COLO829 (cell line): ENCODE measurements around the gene PRRT1B.
A peak's percentile ranks its signal among the peaks of the same experiment; 100 is the strongest.
"Not testable (repeated sequence)": the region's sequence is repeated elsewhere in the genome, so short reads cannot be mapped to it uniquely, and the experiment has no call there.

Experiments used
- DNase-seq: peaks from one replicate; pipeline ENCODE4 v3.0.0; 2012; ENCODE audit warnings: low spot score

The PRRT1B gene

GRCh38 chr9:131522257-131523085, 22.9 kb upstream of the PRRT1B start:
- DNase-seq, result no peak

DNA sequence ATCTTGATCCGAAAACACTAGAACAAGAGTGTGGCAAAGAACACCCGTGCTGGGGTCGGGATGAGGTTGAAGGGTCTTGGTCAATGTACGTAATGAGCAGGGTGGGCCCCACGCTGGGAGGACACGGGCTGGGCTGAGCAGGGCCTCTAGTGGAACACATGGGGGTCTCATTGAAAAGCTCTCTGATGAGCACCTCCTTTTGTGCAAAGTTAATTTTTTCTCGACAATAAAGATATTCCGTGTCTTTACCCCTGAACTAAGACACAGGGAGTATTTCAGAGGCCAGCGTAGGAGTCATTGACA, 22.3 kb upstream of the PRRT1B start:
- DNase-seq, result no peak

GRCh38 chr9:131523451-131524435, 21.6 kb upstream of the PRRT1B start:
- no peak for DNase-seq

GRCh38 chr9:131524665-131525315, 20.5 kb upstream of the PRRT1B start:
- DNase-seq, result no peak

DNA sequence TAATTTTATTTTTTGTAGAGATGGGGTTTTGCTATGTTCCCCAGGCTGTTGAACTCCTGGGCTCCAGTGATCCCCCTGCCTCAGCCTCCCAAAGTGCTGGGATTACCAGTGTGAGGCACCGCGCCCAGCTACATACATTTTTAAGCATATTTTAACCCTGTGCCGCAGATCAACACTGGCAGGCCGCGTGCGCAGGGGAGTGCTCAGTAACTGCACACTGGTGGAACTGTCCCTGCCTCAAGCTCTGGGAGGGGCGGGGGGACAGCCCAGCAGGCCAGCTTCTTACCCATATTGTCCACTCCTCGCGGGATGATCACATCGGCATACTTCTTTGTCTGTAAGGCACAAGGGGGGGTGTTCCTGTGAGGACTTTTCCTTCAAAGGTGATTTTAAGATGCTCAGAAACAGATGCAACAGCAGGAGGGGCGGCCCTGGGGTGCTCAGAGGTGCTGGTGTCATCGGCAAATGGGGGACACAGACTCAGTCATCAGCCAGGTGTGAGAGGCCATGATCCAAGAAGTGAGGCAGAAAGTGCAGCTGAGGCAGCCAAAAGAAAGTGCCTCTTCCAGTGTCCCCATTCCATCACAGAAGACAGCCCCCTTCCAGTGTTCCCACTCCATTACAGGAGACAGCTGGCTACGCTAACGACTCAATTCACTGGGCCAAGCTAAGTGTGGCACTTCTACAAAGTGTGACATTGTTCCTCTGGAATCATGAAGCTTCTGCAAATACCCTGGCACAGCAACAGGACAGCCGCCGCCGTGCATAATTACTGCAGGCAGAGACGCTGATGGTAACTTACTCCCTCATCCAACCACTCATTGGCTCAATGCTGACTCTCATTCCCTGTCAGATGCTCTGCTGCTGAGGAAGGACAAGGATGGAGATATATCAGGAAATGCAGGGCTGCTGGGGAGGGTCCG, 19.4 kb upstream of the PRRT1B start:
- no peak for DNase-seq

DNA sequence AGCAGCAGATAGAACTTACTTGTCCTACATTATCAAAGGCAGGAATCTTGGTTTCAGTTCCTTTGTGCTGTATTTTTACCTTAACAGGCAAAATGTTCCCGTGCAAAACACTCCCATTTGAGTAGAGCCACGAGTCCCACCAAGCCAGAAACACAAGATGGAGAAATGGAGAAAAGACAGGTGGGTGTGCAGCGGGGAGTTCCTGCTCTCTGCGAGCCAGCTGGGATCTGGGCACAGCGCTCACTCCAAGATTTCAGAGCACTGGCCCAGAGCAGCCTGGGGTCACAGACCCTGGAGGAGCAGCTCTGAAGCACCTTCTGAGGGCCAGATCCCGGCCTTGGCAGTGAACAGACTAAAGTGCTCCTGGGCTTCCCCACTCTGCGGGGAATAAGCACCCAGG, 17.1 kb upstream of the PRRT1B start:
- DNase-seq, result no peak

DNA sequence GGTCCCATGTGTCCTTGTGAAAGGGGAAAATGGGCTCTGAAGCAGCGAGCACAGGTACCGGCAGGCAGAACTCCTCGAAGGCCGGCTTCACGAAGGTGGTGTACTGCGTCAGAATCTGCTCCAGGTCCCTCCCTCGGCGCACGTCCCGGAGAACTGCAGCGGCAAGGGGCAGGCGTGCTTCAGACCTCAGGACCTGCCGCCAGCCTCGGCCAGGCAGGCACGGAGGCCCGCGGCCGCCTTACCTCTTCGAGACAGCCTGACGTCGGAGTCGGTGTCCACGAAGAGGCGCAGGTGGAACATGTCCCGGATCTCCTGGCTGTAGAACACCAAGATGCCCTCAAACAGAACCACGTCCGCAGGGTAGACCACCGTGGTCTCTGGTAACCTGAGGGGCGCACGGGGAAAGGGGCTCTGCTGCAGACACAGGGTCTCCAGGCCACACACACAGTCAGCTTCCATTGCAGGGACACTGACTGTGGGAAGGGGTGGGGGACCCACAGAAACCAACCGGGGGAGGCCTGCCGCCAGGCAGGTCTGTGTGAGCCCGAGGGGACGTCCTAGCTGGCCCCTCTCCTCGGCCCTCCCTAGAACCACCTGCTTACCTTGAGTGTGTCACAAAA, 16.3 kb upstream of the PRRT1B start:
- DNase-seq, result no peak

DNA sequence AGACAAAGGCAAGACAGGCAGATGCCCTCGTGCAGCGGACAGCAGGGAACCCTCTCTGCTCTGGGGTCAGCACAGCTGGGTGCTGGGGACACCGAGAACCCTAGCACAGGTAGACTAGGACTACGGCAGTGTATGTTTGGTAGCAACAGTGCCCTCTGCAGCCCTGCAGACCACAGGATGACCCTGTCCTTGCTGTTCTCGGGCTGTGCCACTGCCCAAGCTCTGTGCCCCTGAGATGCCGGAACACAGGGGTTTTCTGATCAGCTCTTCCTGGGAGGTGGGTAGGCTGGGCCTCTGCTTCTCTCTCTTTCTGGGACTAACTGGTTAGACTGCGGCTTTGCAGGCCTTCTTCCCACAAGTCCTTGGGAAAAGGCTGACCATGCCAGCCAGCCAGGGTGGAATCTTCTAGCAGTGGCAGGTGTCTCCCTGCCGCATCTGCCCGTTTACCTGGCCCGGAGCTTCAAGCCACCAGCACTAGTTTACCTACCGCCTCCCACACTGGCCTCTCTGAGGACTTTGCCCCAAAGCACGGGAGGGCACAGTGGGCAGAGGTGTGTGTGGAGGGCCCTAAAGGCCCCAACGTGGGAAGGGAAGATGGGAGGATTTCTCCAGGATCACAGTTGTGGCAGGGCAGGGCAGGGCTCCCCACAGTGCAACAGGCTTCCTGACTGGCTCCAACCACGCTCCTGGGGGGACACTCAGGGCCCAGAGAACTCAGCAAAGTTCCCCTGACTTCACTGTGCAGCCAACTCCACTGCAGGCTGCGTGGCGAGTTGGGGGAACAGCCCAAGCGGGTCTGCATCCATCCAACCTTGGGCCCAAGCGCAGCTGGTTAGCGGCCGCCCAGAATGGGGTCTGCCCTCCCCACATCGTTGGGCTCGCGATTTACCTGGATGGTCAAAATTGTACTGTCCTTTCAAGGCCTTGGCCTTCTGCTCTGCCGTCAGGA, 15.5 kb upstream of the PRRT1B start:
- DNase-seq, result no peak

DNA sequence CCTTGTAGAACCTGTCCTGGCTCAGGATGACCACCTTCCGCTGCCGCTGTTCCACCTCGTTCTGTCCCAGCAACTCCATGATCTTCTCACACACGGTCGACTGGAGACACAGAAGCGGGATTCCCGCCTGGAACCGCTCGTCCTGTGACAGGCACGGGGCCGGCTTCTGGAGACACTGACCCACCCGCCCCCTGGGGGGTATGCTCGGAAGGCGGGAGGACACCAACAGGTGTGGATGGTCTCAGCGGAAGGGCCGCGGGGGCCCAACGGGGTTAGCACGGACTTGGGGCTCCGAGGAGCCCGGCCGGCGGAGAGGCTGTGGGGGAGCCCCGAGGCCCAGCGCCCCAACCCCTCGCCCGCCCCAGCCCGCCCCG, 14.8 kb upstream of the PRRT1B start:
- DNase-seq, result peak; percentile 89

DNA sequence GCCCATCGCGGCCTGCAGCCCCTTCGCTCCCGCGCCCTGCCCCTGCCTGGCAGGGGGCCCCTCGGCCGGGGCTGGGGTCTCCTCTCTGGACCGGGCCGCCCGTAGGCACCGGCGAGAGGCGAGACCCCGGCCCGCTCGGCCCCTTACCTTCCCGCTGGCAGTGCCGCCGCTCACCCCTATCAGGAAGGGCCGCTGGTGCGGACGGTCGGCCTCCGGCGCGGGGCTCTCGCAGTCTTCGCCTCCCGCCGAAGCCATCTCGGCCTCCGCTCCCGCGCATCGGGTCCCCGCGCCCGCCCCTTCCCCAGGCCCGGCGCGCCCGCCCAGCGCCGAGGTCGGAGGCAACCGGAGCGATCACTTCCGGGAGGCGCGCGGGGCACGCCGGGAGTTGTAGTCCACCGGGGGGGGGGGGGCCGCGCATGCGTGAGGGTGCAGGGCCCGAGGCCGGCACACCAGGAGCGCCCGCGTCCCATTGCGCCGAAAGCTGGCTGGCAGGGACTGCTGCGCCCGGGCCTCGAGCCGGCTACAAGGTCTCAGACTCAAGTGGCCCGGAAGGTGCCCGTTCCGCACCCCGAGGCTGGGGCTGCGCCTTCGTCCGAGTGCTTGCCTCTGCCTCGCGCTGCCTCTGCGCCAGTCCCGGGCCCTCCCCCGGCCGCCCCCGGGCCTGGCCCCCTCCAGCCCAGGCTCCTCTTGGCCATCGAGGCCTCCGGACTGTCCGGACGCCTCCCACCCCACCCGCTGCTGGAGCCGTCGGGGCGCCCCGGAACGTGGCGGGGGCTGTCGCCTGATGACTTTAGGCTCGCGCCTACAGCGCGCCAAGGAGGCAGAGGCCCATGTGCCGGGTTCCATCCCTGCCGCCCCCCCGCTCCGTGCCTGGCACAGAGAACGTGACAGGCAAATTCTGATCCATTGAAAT, 14.1 kb upstream of the PRRT1B start, which contains the start of gene UCK1:
Gene UCK1 (minus strand): TSS at position 344 of the 913 bp plus-strand sequence. CDS start 89 bp downstream, at position 255.
- peak; percentile 98 for DNase-seq

DNA sequence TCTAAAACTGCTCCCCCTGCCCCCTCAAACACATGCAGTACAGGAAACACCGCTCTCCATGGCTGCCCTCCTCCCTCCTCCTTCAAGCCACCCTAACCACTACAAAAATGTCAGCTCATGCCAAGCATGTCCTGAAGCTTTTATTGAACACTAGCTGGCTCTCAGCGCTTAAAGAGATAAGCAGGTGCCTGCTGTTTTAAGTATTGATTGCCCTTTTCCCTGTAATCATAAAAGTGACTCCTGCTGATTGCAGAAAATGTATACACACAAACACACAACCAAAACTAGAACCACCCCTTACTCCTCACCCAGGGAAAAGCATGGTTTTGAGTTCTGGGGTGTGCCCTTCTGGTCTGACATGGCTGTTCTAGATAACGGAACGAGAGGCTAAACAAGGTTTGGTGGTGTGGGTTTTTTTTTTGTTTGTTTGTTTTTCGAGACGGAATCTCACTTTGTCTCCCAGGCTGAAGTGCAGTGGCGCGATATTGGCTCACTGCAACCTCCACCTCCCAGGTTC, 10.5 kb upstream of the PRRT1B start:
- no peak for DNase-seq

DNA sequence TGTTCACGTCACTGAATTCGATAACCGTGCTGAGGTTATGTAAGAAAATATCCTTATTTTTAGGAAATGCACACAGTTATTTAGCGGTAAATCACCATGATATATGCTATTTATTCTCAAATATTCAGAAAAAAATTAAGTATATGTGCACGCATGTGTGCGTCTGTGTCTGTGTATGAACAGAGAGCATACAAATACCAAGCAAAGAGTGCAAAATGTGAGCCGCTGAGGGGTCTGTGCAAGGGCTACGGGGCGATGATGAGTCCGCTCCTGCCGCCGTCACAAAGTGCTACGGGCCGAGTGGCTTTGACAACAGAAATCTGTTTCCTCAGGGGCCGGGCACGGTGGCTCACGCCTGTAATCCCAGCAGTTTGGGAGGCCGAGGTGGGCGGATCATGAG, 7.4 kb upstream of the PRRT1B start:
- no peak for DNase-seq

DNA sequence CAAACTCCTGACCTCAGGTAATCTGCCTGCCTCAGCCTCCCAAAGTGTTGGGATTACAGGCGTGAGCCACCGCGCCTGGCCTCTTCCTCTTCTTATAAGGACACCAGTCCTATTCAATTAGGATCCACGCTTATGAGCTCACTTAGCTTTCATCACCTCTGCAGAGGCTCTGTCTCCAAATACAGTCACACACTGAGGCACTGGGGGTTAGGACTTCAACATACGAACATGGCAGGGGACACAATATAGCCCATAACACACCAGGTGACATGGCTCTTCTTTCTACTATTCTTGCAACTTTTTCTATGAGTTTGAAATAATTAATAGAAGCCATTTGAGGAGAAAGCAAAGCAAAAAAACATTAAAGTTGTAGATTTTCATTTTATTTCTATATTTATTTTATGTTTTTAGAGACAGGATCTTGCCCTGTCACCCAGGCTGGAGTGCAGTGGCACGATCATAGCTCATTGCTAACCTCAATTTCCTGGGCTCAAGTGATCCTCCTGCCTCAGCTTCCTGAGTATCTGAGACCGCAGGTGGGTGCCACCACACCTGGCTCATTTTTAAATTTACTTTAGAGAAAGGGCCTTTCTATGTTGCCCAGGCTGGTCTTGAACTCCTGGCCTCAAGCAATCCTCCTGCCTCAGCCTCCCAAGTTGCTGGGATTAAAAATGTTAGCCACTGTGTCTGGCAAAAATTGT, 6.0 kb upstream of the PRRT1B start:
- DNase-seq, result no peak

GRCh38 chr9:131543141-131543540, 2.2 kb upstream of the PRRT1B start:
- DNase-seq, result no peak

- no peak for DNase-seq
Measured at GRCh38 chr9:131545786-131546335, 538 bp downstream of the PRRT1B start.

DNA sequence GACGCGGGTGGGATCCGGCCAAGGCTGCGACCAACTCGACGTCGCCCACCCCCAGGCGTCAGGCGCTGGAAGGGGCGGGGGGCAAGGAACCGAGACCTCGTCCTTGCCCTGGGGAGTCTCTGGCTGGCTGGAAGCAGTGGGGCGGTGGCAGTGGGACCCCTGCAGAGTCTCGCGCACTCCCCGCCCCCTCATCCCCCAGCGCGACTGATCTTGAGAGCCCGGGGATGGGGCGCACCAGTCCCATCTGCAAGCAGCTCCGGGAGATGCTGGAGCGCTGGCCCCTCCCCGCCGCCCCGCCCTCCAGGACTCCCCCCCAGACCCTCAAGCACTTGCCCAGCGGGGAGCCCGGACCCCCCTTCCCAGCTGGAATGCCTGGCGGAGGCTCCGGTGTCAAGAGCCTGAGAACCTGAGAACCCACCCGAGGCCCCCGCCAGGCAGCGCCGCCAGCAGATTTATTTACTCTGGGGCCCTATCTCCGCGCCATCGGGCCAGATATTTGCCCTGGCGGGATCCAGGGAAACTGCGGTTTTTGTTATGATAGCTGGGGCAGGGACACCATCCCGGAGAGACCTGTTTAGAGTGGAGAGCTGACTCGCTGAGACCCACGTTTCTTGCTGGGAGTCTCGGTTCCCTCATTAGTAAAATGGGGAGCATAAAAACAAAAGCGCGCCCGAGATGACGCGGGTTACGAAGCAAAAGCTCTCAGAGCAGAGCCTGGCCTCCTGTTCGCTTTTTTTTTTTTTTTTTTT, 1.2 kb downstream of the PRRT1B start:
- no peak for DNase-seq

DNA sequence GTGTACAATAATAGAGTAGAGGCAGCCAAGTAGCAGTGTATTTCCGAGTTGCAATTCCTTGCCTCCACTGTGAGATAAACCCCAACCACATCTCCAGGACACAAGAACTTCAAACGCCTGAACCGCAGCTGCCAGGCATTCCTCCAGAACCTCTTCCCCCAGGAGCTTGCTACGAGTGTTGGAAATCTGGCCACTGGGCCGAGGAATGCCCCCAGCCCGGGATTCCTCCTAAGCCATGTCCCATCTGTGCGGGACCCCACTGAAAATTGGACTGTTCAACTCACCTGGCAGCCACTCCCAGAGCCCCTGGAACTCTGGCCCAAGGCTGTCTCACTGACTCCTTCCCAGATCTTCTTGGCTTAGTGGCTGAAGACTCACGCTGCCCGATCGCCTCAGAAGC, 3.9 kb downstream of the PRRT1B start:
- DNase-seq, result not testable (repeated sequence)
